NCI-H446 treated with DMSO at 0.1 percent for 48 hours (cell line): Measurements from ENCODE around the gene RUBCNL.
"Not testable (repeated sequence)": the region's sequence is repeated elsewhere in the genome, so short reads cannot be mapped to it uniquely, and the experiment has no call there.

Experiments
- DNase-seq: peaks from one replicate; lab custom pipeline; 2025; lab: John Stamatoyannopoulos, UW

The RUBCNL gene

DNA sequence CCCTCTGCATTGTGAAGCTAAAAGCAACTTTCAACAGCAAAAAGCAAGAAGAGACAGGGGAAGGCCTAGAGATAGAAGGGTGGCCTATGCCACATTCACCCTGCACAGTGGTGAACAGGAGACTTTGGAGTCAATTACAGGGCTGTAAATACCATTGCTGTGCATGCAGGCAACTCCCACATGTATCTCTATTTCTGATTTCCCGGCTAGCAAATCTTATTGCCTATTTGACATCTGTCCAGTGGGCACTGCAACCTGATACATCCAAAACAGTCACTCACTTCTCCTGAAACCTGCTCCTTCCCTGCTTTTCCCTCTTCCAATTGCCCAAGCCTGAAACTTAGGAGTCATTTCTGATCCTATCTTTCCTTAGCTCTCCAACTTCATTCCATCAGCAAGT, 13.4 kb downstream of the RUBCNL start:
- DNase-seq, result no peak

DNA sequence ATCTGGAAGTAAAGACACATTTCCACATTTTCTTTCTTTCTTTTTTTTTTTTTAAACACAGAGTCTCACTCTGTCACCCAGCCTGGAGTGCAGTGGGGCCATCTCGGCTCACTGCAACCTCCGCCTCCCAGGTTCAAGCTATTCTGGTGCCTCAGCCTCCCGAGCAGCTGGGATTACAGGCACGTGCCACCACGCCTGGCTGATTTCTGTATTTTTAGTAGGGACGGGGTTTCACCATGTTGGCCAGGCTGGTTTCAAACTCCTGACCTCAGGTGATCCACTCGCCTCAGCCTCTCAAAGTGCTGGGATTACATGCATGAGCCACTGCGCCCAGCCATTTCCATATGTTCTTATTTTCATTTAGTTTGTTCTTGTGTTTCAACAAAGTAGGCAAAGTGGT, 14.1 kb downstream of the RUBCNL start:
- not testable (repeated sequence) for DNase-seq

DNA sequence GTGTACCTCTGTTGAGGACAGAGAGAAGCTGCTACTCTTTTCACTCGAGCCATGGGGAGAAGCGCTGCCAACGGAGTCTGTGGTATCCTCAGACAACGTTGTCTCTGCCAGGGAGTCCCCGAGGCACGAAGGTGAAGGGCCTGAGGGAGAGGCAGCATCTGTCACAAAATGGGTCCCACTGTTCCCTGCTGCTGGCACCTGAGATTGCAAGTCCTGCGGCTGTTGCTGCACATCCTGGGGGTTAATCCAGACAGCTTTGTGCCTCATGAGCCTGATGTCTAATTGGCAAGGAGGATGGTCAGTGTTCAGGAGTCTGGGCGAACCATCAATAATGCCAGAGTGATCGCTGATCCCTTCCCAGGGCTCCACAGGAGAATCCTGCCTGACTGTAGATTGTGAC, 15.0 kb downstream of the RUBCNL start:
- DNase-seq, result no peak

DNA sequence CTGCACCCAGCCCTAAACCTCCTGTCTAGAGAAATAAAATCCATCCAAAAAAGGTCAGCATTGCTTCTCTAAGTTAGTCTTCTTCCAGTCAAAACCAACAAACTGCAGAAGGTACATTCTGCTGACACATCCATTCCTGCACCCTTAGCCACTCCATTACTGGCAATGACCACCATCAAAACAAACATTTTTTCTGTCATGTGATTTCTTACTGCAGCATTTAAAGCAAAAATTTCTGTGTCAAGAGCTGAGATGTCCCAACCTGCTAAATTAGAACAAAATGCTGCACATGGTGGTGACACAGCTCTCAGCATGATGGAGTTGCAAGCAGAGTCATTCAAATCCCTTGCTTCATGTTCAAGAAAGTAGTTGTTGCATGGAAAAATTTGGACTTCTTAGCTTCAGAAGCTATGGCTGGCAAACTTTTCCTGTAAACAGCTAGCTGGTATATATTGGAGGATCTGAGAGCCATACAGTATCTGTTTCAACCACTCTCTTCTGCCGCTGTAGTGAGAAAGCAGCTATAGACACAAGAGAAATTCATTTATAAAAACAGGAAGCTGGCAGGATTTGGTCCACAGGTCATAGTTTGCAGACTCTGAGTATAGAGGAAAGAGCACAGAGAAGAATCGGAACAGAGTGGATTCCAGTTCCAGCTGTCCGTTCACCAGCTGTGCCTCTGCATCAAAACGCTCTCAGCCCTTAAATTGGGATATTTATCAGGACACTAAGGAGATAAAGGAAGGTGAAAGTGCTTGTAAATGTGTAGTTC, 17.4 kb downstream of the RUBCNL start:
- no peak for DNase-seq

DNA sequence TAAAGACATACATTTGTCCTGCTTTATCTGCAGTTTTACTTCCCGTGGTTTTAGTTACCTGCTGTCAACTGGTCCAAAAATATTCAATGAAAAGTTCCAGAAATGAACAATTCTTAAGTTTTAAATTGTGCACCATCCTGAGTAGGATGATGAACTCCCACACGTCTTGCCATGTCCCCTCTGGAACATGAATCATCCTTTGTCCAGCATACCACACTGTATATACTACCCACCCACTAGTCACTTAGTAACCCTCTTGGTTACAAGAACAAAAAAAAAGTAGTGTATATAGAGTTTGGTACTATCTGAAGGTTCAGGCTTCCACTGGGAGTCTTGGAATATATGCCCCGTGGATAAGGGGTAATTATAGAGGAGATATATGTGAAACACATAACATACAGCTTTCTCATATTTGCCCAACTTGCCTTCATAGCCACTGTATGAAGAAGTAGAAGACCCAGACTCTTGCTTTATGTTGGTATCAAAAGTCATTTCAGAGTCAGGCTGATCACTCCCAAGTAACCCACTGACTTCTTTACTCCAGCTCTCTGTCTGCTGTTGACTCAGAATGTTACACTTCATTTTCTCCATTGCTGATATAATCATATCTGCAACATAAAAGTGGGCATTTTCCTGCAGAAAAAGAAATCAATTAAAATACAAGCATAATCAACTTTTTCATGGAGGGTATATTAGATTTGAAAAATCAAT, 19.3 kb downstream of the RUBCNL start:
- no peak for DNase-seq

DNA sequence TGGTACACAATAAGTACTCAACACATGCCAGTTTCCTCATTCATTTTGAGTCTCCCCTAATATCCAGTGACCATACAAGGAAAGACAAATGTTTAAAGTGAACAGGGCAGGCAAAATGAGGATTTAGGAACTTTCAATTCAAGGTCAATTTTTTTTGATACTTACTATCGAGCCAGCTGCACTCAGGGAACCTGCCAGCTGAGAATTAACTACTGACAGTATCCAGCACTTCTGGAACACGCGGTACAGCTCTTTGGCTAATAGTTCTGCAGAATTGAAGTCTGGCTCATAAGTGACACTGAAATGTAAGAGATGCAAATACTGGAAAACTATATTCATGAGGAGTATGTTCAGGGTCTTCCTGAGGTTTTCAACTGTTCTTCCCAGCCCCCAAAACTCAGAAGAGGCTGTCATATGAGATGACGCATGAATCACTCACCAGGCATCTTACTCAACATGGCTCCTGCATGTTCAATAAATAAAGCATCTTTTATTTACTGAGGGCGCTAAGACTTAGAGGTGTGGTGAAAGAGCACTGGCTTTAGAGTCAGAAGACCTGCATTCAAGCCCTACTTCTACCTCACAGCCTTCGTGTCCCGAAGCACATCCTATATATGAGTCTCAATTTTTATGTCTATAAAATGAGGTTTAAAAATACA, 25.6 kb downstream of the RUBCNL start:
- DNase-seq, result no peak

DNA sequence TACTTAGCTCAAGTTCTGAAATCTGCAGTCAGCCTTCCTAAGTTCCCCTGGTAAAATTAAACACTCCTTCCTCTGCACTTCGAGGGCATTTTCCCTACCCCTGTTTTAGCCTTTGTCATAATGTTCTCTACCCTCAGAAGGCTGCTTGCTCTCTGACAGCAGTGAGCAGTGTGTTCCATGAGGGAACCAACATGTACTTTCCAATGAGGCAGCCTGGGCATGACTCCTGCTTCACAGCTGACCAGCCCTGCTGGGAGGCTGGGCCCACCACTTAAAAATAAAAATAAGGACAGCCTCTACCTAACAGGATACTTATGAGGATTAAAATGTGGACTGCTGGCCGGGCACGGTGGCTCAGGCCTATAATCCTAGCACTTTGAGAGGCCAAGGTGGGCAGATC, 26.4 kb downstream of the RUBCNL start:
- no peak for DNase-seq

DNA sequence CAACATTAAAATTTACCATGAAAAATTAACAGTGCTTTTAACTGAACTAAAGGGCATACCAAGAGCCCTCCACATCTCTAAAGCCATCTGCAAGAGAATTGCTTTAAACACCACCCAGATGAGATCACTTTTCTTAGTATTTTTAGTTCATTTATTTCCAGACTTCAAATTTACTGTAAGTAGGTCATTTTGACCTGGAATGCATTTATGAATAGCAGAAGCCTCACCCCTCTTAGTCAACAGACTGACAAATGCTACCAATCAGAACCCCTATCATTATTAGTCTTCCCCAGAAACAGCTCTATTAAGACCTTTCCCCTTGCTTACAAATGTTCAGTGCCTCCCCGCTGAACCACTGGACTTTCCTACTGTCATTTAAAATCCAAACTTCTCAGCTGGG, 27.3 kb downstream of the RUBCNL start:
- DNase-seq, result no peak

DNA sequence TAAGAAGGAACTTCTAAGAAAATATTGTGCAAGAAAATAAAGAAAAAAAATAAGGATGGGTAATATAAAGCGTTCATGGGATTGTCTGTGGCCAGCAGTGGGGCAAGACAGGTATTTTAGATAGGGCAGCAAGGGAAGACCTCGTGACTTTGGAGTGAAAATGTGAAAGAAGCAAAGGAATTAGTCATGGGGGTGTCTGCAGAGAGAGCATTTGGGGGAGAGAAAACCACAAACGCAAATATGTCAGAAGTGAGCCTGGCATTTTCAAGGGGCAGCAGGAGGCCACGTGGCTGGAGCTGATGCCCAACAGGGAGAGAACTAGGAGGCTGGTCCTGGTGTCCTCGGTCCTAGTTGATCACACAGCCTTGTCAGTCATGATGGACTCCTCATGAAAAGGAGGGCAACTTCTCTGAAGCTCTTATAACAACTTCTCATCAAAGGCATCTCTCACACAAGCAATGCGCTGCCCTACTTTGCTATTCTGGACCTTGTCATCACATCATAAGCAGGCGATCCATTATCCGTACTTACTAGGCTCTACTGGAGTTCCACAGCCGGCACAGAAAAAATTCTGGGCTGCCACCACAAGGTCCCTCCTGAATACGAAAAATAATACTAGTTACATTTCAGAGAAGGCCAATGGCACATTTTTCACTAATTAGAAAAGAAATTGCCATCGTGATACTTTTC, 31.0 kb downstream of the RUBCNL start:
- no peak for DNase-seq

DNA sequence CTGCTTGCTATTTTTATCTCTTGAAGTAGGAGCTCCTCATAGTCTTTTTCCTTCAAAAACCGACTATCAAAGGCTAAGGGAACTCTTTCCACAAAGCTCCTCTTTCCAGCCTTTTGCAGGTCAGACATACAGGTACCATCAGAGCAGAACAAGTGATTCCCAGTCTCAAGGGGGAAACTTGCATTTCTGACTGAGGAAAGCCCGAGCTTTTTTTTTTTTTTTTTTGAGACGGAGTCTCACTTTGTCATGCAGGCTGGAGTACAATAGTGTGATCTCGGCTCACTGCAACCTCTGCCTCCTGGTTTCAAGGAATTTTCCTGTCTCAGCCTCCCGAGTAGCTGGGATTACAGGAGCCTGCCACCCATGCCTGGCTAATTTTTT, 32.0 kb downstream of the RUBCNL start:
- DNase-seq, result no peak

DNA sequence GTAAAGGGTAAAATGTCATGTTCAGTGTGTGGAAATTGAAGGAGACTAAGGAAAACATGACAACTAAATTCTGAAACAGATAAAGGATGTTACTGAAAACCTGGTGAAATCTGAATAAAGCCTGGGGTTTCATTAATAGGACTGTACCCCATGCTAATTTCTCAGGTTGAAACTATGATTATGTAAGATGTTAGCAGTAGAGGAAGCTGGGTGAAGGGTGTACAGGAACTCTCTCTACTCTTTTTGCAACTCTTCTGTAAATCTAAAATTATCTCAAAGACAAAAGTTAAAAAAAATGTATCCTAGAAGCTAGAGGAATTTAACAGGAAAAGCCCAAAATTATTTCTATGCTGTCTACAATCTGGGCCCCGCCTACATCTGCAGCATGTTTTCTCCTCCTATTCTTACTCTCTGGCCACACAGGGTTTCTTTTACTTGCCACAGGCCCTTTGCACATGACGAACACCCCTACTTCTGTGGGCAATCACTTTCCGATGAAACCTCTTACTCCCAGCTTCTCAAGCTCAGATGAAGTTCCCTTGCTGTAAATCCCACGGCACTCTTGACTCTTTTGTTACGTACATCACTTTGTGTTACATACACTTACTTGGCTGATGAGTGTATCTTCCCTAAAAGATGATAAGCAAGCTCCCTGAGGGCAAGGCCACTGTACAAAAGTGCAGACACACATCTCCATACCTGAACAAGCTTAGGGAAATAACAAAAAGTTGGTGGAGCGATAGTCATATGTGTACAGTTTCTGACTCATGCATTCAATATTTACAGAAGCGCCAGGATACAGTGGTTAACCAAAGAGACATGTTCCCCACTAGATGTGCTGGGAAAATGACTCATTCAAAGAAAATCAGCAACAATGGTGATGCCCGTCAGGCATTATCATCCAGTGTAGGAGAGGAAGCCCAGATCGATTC, 32.6 kb downstream of the RUBCNL start:
- no peak for DNase-seq

DNA sequence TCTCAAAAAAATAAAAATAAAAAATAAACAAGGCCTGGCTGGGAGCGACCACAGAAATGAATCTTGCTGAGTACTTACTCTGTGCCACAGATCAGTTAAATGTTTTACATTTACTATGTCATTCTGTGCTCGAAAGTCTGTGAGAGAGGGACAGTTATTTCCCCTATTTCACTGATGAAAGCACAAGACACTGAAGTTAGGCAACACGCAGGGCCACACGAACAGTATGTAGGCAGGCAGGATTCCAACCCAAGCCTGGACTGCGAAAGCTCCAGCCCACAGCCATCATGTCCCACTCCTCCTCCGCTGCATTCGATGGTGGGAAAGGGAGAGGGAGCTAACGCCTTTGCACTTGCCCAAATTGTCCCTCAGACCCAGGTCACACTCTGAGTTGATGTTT, 34.2 kb downstream of the RUBCNL start:
- DNase-seq, result no peak

DNA sequence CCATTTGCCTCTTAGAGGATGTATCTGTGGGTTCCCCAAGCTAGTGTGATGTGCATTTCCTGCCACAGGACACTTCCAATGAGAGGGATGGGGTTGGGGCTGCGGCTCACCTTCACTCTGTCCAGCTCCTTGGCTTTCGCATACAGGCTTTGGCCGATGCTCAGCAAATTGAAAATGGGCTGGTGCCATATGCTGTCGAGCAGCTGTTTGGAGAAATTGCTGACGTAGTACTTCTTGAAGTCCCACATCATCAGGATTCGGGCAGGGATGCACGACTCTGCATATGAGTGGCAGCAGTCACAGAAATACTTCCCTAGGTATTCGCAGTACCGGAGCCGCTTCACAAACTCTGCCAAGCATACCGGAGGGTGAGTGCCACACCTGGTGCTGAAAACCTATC, 37.0 kb downstream of the RUBCNL start:
- no peak for DNase-seq

DNA sequence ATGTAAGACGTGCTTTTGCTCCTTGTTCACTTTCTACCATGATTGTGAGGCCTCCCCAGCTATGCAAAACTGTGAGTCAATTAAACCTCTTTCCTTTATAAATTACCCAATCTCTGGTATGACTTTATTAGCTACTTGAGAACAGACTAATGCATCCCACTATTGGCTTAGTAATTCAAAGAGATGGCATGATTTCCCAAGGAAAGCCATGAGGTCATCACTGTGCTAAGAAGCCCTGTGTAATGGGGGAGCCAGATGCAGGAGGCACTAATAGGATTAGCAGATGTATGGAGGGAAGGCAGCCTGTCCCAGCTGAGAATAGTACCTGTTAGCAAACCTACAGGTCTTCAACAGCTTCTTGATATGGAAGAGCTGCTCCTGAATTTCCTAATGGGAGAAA, 38.1 kb downstream of the RUBCNL start:
- DNase-seq, result no peak

DNA sequence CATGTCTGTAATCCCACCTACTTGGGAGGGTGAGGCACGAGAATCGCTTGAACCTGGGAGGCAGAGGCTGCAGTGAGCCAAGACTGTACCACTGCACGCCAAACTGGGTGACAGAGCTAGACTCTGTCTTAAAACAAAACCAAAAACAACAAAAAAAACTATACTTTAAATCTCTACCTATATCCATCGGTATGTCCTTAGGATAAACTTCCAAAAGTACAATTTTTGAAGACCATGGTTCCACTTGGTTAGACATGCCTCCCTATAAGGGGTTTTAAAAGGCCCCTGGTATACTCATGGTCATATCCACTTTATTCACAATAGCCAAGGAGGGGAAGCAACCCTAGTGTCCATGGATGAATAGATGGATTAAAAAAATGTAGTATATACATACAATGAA, 39.8 kb downstream of the RUBCNL start:
- no peak for DNase-seq

DNA sequence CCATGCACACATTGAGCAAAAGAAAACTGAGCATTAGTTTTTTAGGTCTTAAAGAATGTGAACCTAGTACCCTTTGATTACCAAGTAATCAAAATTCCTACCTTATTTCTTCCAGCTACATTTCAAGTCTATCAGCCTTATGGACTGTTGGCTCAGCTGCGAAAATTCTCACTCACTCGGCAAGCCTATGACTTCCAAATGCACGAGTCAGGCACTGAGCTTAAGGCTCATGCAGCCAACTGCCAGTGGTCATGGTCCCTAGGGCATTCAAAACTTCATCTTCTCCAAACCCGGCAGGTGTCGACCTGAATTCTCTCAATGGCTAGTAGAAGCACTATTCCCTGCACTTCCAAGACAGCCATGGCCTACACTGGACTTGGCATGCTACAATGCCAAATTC, 41.2 kb downstream of the RUBCNL start:
- no peak for DNase-seq

DNA sequence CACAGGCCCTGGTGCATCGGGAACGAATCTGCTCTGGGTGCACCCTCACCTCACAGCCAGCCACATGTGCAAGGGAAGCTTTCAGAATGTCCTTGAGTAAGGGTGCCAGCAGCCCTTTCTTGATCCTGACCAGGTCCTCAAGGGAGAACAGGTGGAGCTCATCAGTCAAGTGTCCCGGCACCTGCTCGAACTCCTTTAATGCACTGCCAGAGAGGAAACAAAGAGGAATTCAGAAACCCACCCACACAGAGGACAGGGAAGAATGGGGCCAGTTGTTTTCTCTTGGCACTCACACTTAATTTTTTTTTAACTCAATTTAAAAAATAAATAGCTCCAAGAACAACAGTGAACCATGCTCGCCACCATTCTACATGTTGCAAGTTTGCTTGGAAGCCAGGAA, 41.7 kb downstream of the RUBCNL start:
- DNase-seq, result no peak

DNA sequence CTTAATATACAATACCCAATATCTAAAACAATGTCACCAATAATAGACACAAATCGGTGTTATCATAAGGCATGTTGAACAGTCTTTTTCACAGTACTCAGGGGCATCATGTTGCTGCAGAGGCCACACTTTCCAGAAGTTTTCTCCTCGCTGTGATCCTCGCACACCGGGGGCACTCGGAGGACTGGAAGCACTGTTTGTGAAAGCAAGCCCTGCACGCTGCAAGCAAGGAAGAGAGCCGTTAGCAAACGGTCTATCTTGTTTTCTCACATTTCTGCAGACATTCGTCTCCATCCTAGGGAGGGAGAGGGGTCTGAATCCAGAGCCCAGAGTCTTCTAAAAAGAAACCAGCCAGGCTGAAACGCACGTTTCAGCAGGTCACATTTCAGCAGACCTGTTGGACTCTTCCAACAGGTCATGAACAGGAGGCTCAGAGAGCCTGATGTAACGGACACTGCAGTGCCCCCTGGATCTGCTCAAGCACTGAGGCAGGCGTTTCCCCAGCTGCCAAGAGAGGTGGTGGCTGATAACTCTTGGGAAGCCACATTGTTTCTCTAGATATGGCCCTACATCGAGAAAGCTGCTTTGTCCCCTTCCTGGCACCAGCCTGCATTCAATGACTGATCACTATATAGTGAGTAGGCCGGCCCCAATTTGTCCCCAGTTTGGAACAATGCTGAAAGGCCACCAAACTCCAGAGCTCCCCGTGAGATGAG, 43.6 kb downstream of the RUBCNL start:
- DNase-seq, result no peak

DNA sequence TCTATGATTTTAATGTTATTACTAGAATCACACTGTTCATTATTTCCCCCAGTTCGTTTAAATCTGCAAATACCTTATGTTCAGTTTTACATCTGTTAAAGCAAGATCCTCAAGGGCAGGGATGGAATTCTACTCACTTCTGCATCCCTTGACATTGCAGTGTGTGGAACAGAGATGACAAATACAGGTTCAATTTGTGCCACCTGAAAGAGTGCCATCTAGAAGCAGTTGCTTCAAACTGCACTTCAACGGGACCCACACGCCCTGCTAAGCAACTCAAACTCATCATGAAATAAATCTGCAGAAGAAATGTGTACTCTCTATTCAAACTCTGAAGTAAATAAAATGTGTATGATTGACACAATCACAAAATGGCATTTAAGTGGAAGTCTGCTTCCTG, 44.5 kb downstream of the RUBCNL start:
- no peak for DNase-seq

DNA sequence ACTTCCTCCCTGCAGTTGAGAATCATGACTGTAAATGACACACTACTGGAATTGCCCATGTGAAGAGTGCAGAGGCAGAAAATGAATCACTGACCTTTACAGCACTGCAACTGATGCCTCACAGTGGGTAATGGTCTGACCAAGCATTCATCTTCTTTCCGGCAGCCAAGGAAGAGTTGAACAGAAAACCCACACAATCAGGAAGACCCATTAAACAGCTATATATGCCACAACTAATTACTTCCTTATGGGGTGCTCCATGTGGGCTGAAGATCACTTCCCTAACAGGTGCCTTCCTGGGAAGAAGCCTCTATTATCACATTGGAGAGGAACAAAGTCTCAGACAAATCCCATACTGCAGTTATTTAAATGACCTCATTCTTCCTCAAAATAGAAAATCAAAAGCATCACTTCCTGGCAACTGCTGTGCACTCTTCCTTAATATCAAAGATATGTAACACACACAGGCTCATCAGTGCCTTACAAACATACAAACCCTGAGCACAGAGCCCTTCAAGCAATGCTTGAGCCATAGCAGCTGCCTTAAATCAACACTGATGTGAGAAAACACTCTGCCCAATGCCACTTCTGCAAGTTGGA, 45.8 kb downstream of the RUBCNL start:
- DNase-seq, result no peak
